K562 (cell line): ENCODE data around the gene FAM174C. TPM values are rescaled to one million over a fixed set of nuclear protein-coding genes. Genes with fewer than 3 reads are reported as not detected.

Experiments used
- BACH1 ChIP-seq: fragments of 200-800 bp; sonication (Bioruptor generic); IDR thresholded peaks from 2 replicates; pipeline ENCODE4 v1.6.1; 2016; ENCODE audit warnings: missing genetic modification characterization, missing compliant biosample characterization
- NCOA2 ChIP-seq, 2 experiments: fragments of 450-650 bp; IDR thresholded peaks; 2 replicates each; pipeline ENCODE4 v1.6.1; 2018; ENCODE audit warnings: mild to moderate bottlenecking in 2 of 2, moderate library complexity in 1 of 2; ENCODE audit not compliant: partially characterized antibody in 2 of 2
- PHF8 ChIP-seq: fragments of 200-600 bp; sonication (generic); IDR thresholded peaks from 2 replicates; pipeline ENCODE4 v1.6.1; 2012; ENCODE audit warnings: mixed run types, mild to moderate bottlenecking, inconsistent platforms, low read length, moderate library complexity, borderline replicate concordance
- SMARCE1 ChIP-seq: fragments of 450-650 bp; IDR thresholded peaks from 2 replicates; pipeline ENCODE4 v1.7.1; 2016; ENCODE audit warnings: mild to moderate bottlenecking
- TAL1 ChIP-seq: fragments of 450-650 bp; IDR thresholded peaks from 2 replicates; pipeline ENCODE4 v1.6.1; 2016; ENCODE audit warnings: mild to moderate bottlenecking
- ZC3H4 ChIP-seq: sonication (generic); formaldehyde crosslinking; IDR thresholded peaks from 2 replicates; pipeline ENCODE4 v1.9.0; 2021; ENCODE audit warnings: missing genetic modification reagents, borderline replicate concordance
- ZNF24 ChIP-seq: fragments of 450-650 bp; IDR thresholded peaks from 2 replicates; pipeline ENCODE4 v1.6.1; 2016
- ZNF354B ChIP-seq: fragments of 250-450 bp; sonication (Bioruptor Pico); IDR thresholded peaks from 2 replicates; pipeline ENCODE4 v1.4.0; 2020
- ZNF699 ChIP-seq: fragments of 250-450 bp; sonication (Bioruptor Pico); IDR thresholded peaks from 2 replicates; pipeline ENCODE4 v1.8.0; 2021; ENCODE audit warnings: mild to moderate bottlenecking, moderate library complexity; ENCODE audit not compliant: insufficient replicate concordance
- polyA plus RNA-seq, 8 experiments: library from polyadenylated mRNA; depleted of rRNA in 4 of 8; stranded (reverse) in 5 of 8; unstranded in 3 of 8; fragments of >200 nt; fragmentation: Nextera tagmentation in 2 of 8; fragmentation: Illumina TruSeq in 1 of 8; extraction: Ambion mirVana in 2 of 8; extraction: Trizol in 1 of 8; gene quantifications; 2 replicates each; pipeline versions ENCODE4 v1.2.1 to v1.2.3, GENCODE V29; 2011 to 2014; ENCODE audit warnings: inconsistent platforms in 1 of 8, missing spikeins in 1 of 8
- total RNA-seq, 7 experiments: library from RNA; depleted of rRNA in 6 of 7; stranded (reverse); fragments of >200 nt in 6 of 7; fragmentation: Illumina TruSeq in 2 of 7; extraction: Trizol in 2 of 7; gene quantifications; 2 replicates each; pipeline versions ENCODE4 v1.2.1 to v1.2.3, GENCODE V29; 2011 to 2021; ENCODE audit warnings: low replicate concordance in 1 of 7
- TF ChIP-seq, protein P1 (sequence below): sonication (generic); formaldehyde crosslinking; IDR thresholded peaks from 2 replicates; pipeline ENCODE4 v1.8.0; 2023; ENCODE audit warnings: mild to moderate bottlenecking, missing genetic modification reagents
- TF ChIP-seq, protein P2 (sequence below): fragments of 250-450 bp; sonication (Bioruptor Pico); IDR thresholded peaks from 2 replicates; pipeline ENCODE4 v1.5.0; 2020; ENCODE audit warnings: mild to moderate bottlenecking
- TF ChIP-seq, protein P3 (sequence below): fragments of 450-650 bp; formaldehyde crosslinking; IDR thresholded peaks from 2 replicates; pipeline ENCODE4 v1.4.0; 2020; ENCODE audit warnings: mild to moderate bottlenecking, mixed read lengths
- TF ChIP-seq, protein P4 (sequence below): fragments of 250-450 bp; sonication (Bioruptor Pico); IDR thresholded peaks from 2 replicates; pipeline ENCODE4 v1.4.0; 2020; ENCODE audit warnings: mild to moderate bottlenecking, moderate library complexity
- TF ChIP-seq, protein P5 (sequence below): fragments of 450-650 bp; formaldehyde crosslinking; IDR thresholded peaks from 2 replicates; pipeline ENCODE4 v1.4.0; 2022; ENCODE audit warnings: mild to moderate bottlenecking, moderate library complexity
- TF ChIP-seq, protein P6 (sequence below): fragments of 450-650 bp; formaldehyde crosslinking; IDR thresholded peaks from 2 replicates; pipeline ENCODE4 v1.4.0; 2022; ENCODE audit warnings: missing genetic modification characterization

The FAM174C gene
- total and polyA plus RNA-seq, 9 of the 15 experiments (the other 6 are each of a cell fraction or from before 2014, with no cell fraction given) = 0.66 to 89.6 (median 20.3) TPM

DNA sequence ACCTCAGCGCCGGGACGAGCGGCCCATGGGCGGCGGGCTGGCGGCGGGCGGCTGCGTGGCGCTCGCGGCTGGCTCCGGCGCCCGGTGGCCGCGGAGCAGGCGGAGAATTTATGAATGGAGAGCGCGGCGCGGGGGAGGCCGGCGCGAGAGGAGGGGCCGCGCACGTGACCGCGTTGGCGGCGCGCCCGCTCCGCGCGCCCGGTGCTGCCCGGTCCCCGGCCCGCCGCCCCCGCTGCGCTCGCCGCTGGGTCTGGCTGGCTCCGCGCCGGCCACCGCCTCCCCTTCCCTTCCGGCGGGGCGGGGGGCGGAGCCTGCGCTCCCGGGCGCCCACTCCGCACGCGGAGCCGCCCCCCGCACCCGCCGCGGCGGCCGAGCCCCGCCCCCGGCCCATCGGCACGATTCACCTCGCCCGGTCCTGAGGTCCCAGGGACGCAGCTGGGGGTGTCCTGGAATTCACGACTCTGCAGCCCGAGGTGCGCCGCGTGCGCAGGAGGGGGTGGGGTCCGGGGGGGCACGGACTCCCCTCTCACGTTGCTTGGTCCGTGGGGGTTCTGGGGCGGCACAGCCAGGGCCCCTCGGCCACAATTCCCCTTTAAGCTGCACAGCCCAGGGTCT is 37.5 kb upstream of the FAM174C start, which contains the start of gene CBARP (continued):
- TF ChIP-seq, protein P1, sequence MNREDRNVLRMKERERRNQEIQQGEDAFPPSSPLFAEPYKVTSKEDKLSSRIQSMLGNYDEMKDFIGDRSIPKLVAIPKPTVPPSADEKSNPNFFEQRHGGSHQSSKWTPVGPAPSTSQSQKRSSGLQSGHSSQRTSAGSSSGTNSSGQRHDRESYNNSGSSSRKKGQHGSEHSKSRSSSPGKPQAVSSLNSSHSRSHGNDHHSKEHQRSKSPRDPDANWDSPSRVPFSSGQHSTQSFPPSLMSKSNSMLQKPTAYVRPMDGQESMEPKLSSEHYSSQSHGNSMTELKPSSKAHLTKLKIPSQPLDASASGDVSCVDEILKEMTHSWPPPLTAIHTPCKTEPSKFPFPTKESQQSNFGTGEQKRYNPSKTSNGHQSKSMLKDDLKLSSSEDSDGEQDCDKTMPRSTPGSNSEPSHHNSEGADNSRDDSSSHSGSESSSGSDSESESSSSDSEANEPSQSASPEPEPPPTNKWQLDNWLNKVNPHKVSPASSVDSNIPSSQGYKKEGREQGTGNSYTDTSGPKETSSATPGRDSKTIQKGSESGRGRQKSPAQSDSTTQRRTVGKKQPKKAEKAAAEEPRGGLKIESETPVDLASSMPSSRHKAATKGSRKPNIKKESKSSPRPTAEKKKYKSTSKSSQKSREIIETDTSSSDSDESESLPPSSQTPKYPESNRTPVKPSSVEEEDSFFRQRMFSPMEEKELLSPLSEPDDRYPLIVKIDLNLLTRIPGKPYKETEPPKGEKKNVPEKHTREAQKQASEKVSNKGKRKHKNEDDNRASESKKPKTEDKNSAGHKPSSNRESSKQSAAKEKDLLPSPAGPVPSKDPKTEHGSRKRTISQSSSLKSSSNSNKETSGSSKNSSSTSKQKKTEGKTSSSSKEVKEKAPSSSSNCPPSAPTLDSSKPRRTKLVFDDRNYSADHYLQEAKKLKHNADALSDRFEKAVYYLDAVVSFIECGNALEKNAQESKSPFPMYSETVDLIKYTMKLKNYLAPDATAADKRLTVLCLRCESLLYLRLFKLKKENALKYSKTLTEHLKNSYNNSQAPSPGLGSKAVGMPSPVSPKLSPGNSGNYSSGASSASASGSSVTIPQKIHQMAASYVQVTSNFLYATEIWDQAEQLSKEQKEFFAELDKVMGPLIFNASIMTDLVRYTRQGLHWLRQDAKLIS (CRISPR knock-in tag) = no peak
- no peak for TF ChIP-seq ZC3H4 (CRISPR knock-in tag)
- TF ChIP-seq NCOA2 (IDR thresholded peaks at IDR 0.05; ENCODE audit: partially characterized antibody in 2 of 2) = no peak
- TF ChIP-seq, protein P2, sequence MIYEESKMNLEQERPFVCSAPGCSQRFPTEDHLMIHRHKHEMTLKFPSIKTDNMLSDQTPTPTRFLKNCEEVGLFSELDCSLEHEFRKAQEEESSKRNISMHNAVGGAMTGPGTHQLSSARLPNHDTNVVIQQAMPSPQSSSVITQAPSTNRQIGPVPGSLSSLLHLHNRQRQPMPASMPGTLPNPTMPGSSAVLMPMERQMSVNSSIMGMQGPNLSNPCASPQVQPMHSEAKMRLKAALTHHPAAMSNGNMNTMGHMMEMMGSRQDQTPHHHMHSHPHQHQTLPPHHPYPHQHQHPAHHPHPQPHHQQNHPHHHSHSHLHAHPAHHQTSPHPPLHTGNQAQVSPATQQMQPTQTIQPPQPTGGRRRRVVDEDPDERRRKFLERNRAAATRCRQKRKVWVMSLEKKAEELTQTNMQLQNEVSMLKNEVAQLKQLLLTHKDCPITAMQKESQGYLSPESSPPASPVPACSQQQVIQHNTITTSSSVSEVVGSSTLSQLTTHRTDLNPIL (CRISPR knock-in tag) = no peak
- no peak for TF ChIP-seq SMARCE1
- TF ChIP-seq, protein P3, sequence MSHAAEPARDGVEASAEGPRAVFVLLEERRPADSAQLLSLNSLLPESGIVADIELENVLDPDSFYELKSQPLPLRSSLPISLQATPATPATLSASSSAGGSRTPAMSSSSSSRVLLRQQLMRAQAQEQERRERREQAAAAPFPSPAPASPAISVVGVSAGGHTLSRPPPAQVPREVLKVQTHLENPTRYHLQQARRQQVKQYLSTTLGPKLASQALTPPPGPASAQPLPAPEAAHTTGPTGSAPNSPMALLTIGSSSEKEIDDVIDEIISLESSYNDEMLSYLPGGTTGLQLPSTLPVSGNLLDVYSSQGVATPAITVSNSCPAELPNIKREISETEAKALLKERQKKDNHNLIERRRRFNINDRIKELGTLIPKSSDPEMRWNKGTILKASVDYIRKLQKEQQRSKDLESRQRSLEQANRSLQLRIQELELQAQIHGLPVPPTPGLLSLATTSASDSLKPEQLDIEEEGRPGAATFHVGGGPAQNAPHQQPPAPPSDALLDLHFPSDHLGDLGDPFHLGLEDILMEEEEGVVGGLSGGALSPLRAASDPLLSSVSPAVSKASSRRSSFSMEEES = peak; percentile 10; the same call in 1 of the 2 replicates
- no peak for TF ChIP-seq ZNF699 (CRISPR knock-in tag)
- TF ChIP-seq, protein P4, sequence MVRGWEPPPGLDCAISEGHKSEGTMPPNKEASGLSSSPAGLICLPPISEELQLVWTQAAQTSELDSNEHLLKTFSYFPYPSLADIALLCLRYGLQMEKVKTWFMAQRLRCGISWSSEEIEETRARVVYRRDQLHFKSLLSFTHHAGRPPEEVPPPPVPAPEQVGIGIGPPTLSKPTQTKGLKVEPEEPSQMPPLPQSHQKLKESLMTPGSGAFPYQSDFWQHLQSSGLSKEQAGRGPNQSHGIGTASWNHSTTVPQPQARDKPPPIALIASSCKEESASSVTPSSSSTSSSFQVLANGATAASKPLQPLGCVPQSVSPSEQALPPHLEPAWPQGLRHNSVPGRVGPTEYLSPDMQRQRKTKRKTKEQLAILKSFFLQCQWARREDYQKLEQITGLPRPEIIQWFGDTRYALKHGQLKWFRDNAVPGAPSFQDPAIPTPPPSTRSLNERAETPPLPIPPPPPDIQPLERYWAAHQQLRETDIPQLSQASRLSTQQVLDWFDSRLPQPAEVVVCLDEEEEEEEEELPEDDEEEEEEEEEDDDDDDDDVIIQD (CRISPR knock-in tag) = no peak
- TF ChIP-seq, protein P5, sequence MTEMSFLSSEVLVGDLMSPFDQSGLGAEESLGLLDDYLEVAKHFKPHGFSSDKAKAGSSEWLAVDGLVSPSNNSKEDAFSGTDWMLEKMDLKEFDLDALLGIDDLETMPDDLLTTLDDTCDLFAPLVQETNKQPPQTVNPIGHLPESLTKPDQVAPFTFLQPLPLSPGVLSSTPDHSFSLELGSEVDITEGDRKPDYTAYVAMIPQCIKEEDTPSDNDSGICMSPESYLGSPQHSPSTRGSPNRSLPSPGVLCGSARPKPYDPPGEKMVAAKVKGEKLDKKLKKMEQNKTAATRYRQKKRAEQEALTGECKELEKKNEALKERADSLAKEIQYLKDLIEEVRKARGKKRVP (CRISPR knock-in tag) = no peak
- peak; percentile 36; the same call in 1 of the 2 replicates for TF ChIP-seq PHF8
- no peak for TF ChIP-seq ZNF354B (CRISPR knock-in tag)
- TF ChIP-seq ZNF24 = no peak
- TF ChIP-seq, protein P6, sequence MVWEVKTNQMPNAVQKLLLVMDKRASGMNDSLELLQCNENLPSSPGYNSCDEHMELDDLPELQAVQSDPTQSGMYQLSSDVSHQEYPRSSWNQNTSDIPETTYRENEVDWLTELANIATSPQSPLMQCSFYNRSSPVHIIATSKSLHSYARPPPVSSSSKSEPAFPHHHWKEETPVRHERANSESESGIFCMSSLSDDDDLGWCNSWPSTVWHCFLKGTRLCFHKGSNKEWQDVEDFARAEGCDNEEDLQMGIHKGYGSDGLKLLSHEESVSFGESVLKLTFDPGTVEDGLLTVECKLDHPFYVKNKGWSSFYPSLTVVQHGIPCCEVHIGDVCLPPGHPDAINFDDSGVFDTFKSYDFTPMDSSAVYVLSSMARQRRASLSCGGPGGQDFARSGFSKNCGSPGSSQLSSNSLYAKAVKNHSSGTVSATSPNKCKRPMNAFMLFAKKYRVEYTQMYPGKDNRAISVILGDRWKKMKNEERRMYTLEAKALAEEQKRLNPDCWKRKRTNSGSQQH = no peak
- TF ChIP-seq TAL1 = no peak
- TF ChIP-seq BACH1 = no peak
